A549 (cell line): ENCODE results near the gene DPM3. TPM values are rescaled to one million over a fixed set of nuclear protein-coding genes. Genes with fewer than 3 reads are reported as not detected.

ENCODE experiments used
- ATAC-seq, 2 experiments: fragments of 200-7000 bp in 1 of 2; fragments of >200 bp in 1 of 2; cut with Nextera tagmentation in 1 of 2; cut with Tn5 transposase in 1 of 2; 3 replicates each; pipeline versions ENCODE4 v1.8.0 to v1.9.1; 2018 to 2020; ENCODE audit warnings: mild to moderate bottlenecking in 1 of 2, moderate library complexity in 1 of 2
- CTCF ChIA-PET: fragments of 300-600 bp; sonication (Branson Sonifier 250); formaldehyde crosslinking; extraction: SDS; loops from one replicate; lab custom pipeline; 2021; ENCODE audit warnings: antibody characterized with exemption, inconsistent platforms; lab: Yijun Ruan, JAX
- POLR2A ChIA-PET: fragments of 350-600 bp; formaldehyde crosslinking; extraction: SDS; loops from one replicate; lab custom pipeline; 2021; ENCODE audit warnings: antibody characterized with exemption, inconsistent platforms; lab: Yijun Ruan, JAX
- DNase-seq, 2 experiments: peaks; one replicate each; pipeline versions ENCODE4 v3.0.0 to v3.0.0-alpha.2; 2011 to 2016; ENCODE audit warnings: low read depth in 1 of 2, low spot score in 1 of 2
- FAIRE-seq: peaks from 2 replicates; lab custom pipeline; 2011; peaks lifted over from hg19 to GRCh38; lab: Jason Lieb, UNC
- H3K27ac ChIP-seq, 2 experiments: fragments of >200 bp; sonication (Bioruptor Twin); formaldehyde crosslinking; 3 replicates each; pipeline ENCODE4 v1.5.1; 2016 to 2017
- H3K4me1 ChIP-seq: fragments of >200 bp; sonication (Bioruptor Twin); formaldehyde crosslinking; 3 replicates; pipeline ENCODE4 v1.6.1; 2016
- H3K4me2 ChIP-seq: fragments of >200 bp; sonication (Bioruptor Twin); formaldehyde crosslinking; 3 replicates; pipeline ENCODE4 v1.6.1; 2016
- H3K4me3 ChIP-seq: fragments of >200 bp; sonication (Bioruptor Twin); formaldehyde crosslinking; 3 replicates; pipeline ENCODE4 v1.5.1; 2016
- H3K9me3 ChIP-seq: fragments of >200 bp; sonication (Bioruptor Twin); formaldehyde crosslinking; 3 replicates; pipeline ENCODE4 v1.6.1; 2016
- ATOH8 ChIP-seq: fragments of 250-450 bp; sonication (Bioruptor Pico); IDR thresholded peaks from 2 replicates; pipeline ENCODE4 v1.5.0; 2020; ENCODE audit warnings: low read depth, mild to moderate bottlenecking, moderate library complexity
- BCL3 ChIP-seq: fragments of >200 bp; sonication (Bioruptor Twin); formaldehyde crosslinking; IDR thresholded peaks from 3 replicates; pipeline ENCODE4 v1.6.1; 2016
- CHD4 ChIP-seq: fragments of 200-600 bp; sonication (generic); IDR thresholded peaks from 2 replicates; pipeline ENCODE4 v1.6.1; 2016; ENCODE audit warnings: antibody characterized with exemption, mild to moderate bottlenecking, borderline replicate concordance
- CTCF ChIP-seq: fragments of >200 bp; sonication (Bioruptor Twin); formaldehyde crosslinking; IDR thresholded peaks from 3 replicates; pipeline ENCODE4 v1.5.1; 2016
- EHF ChIP-seq: fragments of 250-450 bp; sonication (Bioruptor Pico); IDR thresholded peaks from 2 replicates; pipeline ENCODE4 v1.5.0; 2020; ENCODE audit warnings: mild to moderate bottlenecking
- ELK1 ChIP-seq: fragments of 150-350 bp; IDR thresholded peaks from 2 replicates; pipeline ENCODE4 v1.6.1; 2014; ENCODE audit warnings: low read depth, mild to moderate bottlenecking, low read length
- ESRRA ChIP-seq: fragments of 150-350 bp; IDR thresholded peaks from 2 replicates; pipeline ENCODE4 v1.6.1; 2014; ENCODE audit warnings: mild to moderate bottlenecking, low read length, borderline replicate concordance
- FOSB ChIP-seq: fragments of 250-450 bp; sonication (Bioruptor Pico); IDR thresholded peaks from 2 replicates; pipeline ENCODE4 v1.5.0; 2020; ENCODE audit warnings: mild to moderate bottlenecking, moderate library complexity
- FOSL2 ChIP-seq, 2 experiments: fragments of 450-650 bp in 1 of 2; fragments of >200 bp in 1 of 2; sonication (Bioruptor Twin) in 1 of 2; formaldehyde crosslinking; IDR thresholded peaks; 2 replicates each; pipeline versions ENCODE4 v1.5.0 to v1.6.1; 2016 to 2020; ENCODE audit warnings: mild to moderate bottlenecking in 1 of 2, moderate library complexity in 1 of 2
- FOXS1 ChIP-seq: fragments of 250-450 bp; sonication (Bioruptor Pico); IDR thresholded peaks from 2 replicates; pipeline ENCODE4 v1.5.0; 2020; ENCODE audit warnings: mild to moderate bottlenecking, moderate library complexity
- HOXA7 ChIP-seq: fragments of 250-450 bp; sonication (Bioruptor Pico); IDR thresholded peaks from 2 replicates; pipeline ENCODE4 v1.5.0; 2020; ENCODE audit warnings: mild to moderate bottlenecking, moderate library complexity
- MAFK ChIP-seq: fragments of 450-650 bp; IDR thresholded peaks from 2 replicates; pipeline ENCODE4 v1.6.1; 2014; ENCODE audit not compliant: partially characterized antibody
- MAX ChIP-seq: IDR thresholded peaks from 2 replicates; pipeline ENCODE4 v1.6.1; 2012
- MAZ ChIP-seq: fragments of 150-350 bp; IDR thresholded peaks from 2 replicates; pipeline ENCODE4 v1.6.1; 2014; ENCODE audit warnings: antibody characterized with exemption, low read depth, low read length, borderline replicate concordance
- MYC ChIP-seq: IDR thresholded peaks from 2 replicates; pipeline ENCODE4 v1.6.1; 2012; ENCODE audit warnings: mild to moderate bottlenecking, inconsistent platforms, low read length, improper control_type of control experiment, borderline replicate concordance
- NFE2L2 ChIP-seq: fragments of 150-350 bp; conservative IDR thresholded peaks from 2 replicates; pipeline ENCODE4 v1.6.1; 2014; ENCODE audit warnings: low read length
- PBX3 ChIP-seq: IDR thresholded peaks from 2 replicates; pipeline ENCODE4 v1.6.1; 2012
- PHF8 ChIP-seq: fragments of 200-600 bp; sonication (generic); IDR thresholded peaks from 2 replicates; pipeline ENCODE4 v1.6.1; 2016; ENCODE audit warnings: low read depth, mild to moderate bottlenecking, antibody characterized with exemption, moderate library complexity, borderline replicate concordance
- POLR2A ChIP-seq: IDR thresholded peaks from 2 replicates; pipeline ENCODE4 v1.6.1; 2012; ENCODE audit warnings: mild to moderate bottlenecking, low read length
- POLR2AphosphoS2 ChIP-seq: conservative IDR thresholded peaks from 2 replicates; pipeline ENCODE4 v1.6.1; 2012; ENCODE audit warnings: low read length, improper control_type of control experiment, inconsistent platforms
- SMC3 ChIP-seq: fragments of >200 bp; sonication (Bioruptor Twin); formaldehyde crosslinking; IDR thresholded peaks from 3 replicates; pipeline ENCODE4 v1.6.1; 2018; ENCODE audit warnings: inconsistent platforms
- SREBF2 ChIP-seq: fragments of 450-650 bp; IDR thresholded peaks from 2 replicates; pipeline ENCODE4 v1.6.1; 2014; ENCODE audit warnings: mild to moderate bottlenecking, moderate library complexity
- ZC3H11A ChIP-seq: fragments of 450-650 bp; IDR thresholded peaks from 2 replicates; pipeline ENCODE4 v1.6.1; 2014; ENCODE audit warnings: antibody characterized with exemption, mild to moderate bottlenecking
- ZNF302 ChIP-seq: fragments of 250-450 bp; sonication (Bioruptor Pico); IDR thresholded peaks from 2 replicates; pipeline ENCODE4 v1.9.0; 2021; ENCODE audit warnings: inconsistent platforms, mild to moderate bottlenecking, moderate library complexity
- WGBS: methylation state at CpG from one replicate; pipeline ENCODE4 v1.1.6; 2017; ENCODE audit errors: missing lambda C conversion rate; 5-methylcytosine and 5-hydroxymethylcytosine counted together
- polyA plus RNA-seq, 4 experiments: library from polyadenylated mRNA; depleted of rRNA in 3 of 4; stranded (reverse); fragments of >200 nt; fragmentation: RNase III in 1 of 4; extraction: RNeasy Plus Mini Kit Qiagen cat#74134 plus additional on column Dnase treatment in 1 of 4; gene quantifications; 2 replicates in 3 of 4; 3 replicates in 1 of 4; pipeline ENCODE4 v1.2.3, GENCODE V29; 2011 to 2017

The DPM3 gene
- polyA plus RNA-seq, 2 of the 4 experiments (the other 2 are of a cell fraction): 22.8 to 80.3 TPM

- no peak overlapping the region for H3K4me3 ChIP-seq
- ChIA-PET POLR2A (no interaction called here), CTCF (interaction anchor here (1.0 to 5.6 kb wide), 5 partner anchors 9 to 21 kb away, joined by 4 to 51 read pairs (median 8); partner anchors contain the start of genes KRTCAP2 and TRIM46)
- FAIRE-seq (no peak), DNase-seq (no peak), ATAC-seq (peak; percentile 6 to 15; a peak in 3 of 6 replicates)
- H3K4me1 ChIP-seq: 0 out of 3 replicates have a peak, but pooled peaks cover 4% of the 10 kb centered on the region
- WGBS: 63% methylated on average over 8 of the region's 8 CpGs
- H3K27ac ChIP-seq: no peak overlapping the region
- no peak for TF ChIP-seq EHF
- TF ChIP-seq ELK1: no peak
- no peak for TF ChIP-seq CHD4
- no peak for TF ChIP-seq NFE2L2
- TF ChIP-seq SREBF2: no peak
- TF ChIP-seq HOXA7 (CRISPR knock-in tag): no peak
- TF ChIP-seq MAZ: no peak
- no peak for TF ChIP-seq MYC
- no peak for TF ChIP-seq PHF8
- no peak for TF ChIP-seq ZC3H11A
- no peak for TF ChIP-seq POLR2AphosphoS2
- no peak for TF ChIP-seq BCL3
- no peak for TF ChIP-seq ZNF302
- no peak for TF ChIP-seq MAFK
- H3K9me3 ChIP-seq: no peaks in the 10 kb centered on the region
- H3K4me2 ChIP-seq: no peak overlapping the region
Measured at GRCh38 chr1:155186067-155186793, 45.9 kb upstream of the DPM3 start.

- FAIRE-seq: no peak
- H3K27ac ChIP-seq: no peak overlapping the region
Measured at GRCh38 chr1:155185783-155186066, 45.4 kb upstream of the DPM3 start.

GRCh38 chr1:155184835-155185782 is 44.8 kb upstream of the DPM3 start:
- POLR2A ChIA-PET: interaction anchor here (2.4 kb wide), 1 partner anchor 9 kb away, joined by 11 read pairs; no protein-coding TSS in a partner anchor
- FAIRE-seq: no peak
- 81% methylated on average over 12 of the region's 21 CpGs for WGBS
- TF ChIP-seq ESRRA (no peak), BCL3 (no peak), SMC3 (no peak), FOXS1 (CRISPR knock-in tag) (no peak), FOSB (no peak), PBX3 (no peak), ATOH8 (CRISPR knock-in tag) (no peak), CTCF (no peak), MAX (no peak)

More at GRCh38 chr1:155185783-155186066, 45.4 kb upstream of the DPM3 start:
- POLR2A ChIA-PET: interaction anchor here (2.4 kb wide), 1 partner anchor 8 kb away, joined by 11 read pairs; no protein-coding TSS in a partner anchor
- no peak for DNase-seq
- 0 out of 3 replicates have a peak, but pooled peaks cover 4% of the 10 kb centered on the region for H3K4me1 ChIP-seq
- H3K9me3 ChIP-seq: no peaks in the 10 kb centered on the region
- H3K4me2 ChIP-seq: no peak overlapping the region
- no peak for TF ChIP-seq FOSL2 (IDR thresholded peaks at IDR 0.05)
- no peak for TF ChIP-seq FOSL2 (CRISPR knock-in tag; IDR thresholded peaks at IDR 0.05)
- TF ChIP-seq POLR2A: no peak
- H3K4me3 ChIP-seq: no peak overlapping the region
- ATAC-seq: no peak; a peak in 1 of 6 replicates
- CTCF ChIA-PET: interaction anchor here (1.0 to 5.6 kb wide), 5 partner anchors 8 to 21 kb away, joined by 5 to 51 read pairs (median 10); partner anchors contain the start of genes KRTCAP2 and TRIM46
- WGBS: 80% methylated on average over 5 of the region's 6 CpGs

More at GRCh38 chr1:155184835-155185782, 44.8 kb upstream of the DPM3 start:
- Histone ChIP-seq H3K9me3 (no peaks in the 10 kb centered on the region), H3K4me2 (no peak overlapping the region), H3K4me1 (0 out of 3 replicates have a peak, but pooled peaks cover 4% of the 10 kb centered on the region), H3K27ac (peak overlapping the region in 1 of 2 experiments; percentile 31; a peak in 1 of 6 replicates), H3K4me3 (no peak overlapping the region)
- CTCF ChIA-PET: interaction anchor here (1.0 to 5.6 kb wide), 8 partner anchors 8 to 94 kb away, joined by 5 to 51 read pairs (median 8); partner anchors contain the start of genes KRTCAP2 and TRIM46
- DNase-seq (no peak), ATAC-seq (peak in 1 of 2 experiments; percentile 35; a peak in 3 of 6 replicates)
